ENCODE results near the gene EPN1. TPM values are rescaled to one million over a fixed set of nuclear protein-coding genes. Genes with fewer than 3 reads are reported as not detected.

EPN1 gene
- total and polyA plus RNA-seq, 4 donors: 18.6 to 117 (median 77.8) TPM

DNA sequence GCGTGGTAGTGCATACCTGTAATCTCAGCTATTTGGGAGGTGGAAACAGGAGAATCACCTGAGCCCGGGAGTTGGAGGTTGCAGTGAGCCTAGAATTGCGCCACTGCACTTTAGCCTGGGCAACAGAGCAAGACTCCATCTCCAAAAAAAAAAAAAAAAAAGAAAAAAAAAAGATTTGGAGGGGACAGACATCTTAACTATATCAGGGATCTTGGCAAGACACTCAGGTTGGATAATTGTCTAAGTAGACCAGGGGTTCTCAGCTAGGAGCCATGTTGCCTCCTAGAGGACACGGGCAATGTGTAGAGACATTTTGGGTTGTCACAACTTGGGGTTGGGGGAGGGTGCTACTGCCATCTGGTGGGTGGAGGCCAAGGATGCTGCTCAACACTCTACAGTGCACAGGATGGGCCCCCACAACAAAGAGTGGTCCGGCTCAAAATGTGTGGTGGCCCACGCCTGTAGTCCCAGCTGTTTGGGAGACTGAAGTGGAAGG lies 36.1 kb upstream of the EPN1 start:
- 88% methylated on average over 6 of the region's 6 CpGs for WGBS
- Histone ChIP-seq H3K27me3 (ENCODE audit: control insufficient read depth in 4 of 4, insufficient read depth in 4 of 4, low read length in 3 of 4) (no peaks in the 10 kb centered on the region), H3K9me3 (ENCODE audit: control insufficient read depth in 4 of 4, low read length in 3 of 4) (no peaks in the 10 kb centered on the region), H3K4me1 (ENCODE audit: control insufficient read depth in 4 of 4, insufficient read depth in 4 of 4, low read length in 3 of 4) (peaks cover 25 to 75% (median 54%) of the 10 kb centered on the region in 4 donors), H3K27ac (ENCODE audit: low read depth in 1 of 2, low read length in 2 of 2) (no peak overlapping the region), H3K36me3 (ENCODE audit: control insufficient read depth in 4 of 4, insufficient read depth in 3 of 4, low read depth in 1 of 4, low read length in 3 of 4) (no peaks in the 10 kb centered on the region), H3K4me3 (ENCODE audit: low read depth in 1 of 3, low read length in 3 of 3) (no peak overlapping the region), H3K9ac (ENCODE audit: low read depth in 1 of 2, low read length in 2 of 2) (no peak overlapping the region)
- no peak for DNase-seq (ENCODE audit: low spot score)
- no peak for TF ChIP-seq JUND (IDR thresholded peaks at IDR 0.05)
- TF ChIP-seq, protein P1, sequence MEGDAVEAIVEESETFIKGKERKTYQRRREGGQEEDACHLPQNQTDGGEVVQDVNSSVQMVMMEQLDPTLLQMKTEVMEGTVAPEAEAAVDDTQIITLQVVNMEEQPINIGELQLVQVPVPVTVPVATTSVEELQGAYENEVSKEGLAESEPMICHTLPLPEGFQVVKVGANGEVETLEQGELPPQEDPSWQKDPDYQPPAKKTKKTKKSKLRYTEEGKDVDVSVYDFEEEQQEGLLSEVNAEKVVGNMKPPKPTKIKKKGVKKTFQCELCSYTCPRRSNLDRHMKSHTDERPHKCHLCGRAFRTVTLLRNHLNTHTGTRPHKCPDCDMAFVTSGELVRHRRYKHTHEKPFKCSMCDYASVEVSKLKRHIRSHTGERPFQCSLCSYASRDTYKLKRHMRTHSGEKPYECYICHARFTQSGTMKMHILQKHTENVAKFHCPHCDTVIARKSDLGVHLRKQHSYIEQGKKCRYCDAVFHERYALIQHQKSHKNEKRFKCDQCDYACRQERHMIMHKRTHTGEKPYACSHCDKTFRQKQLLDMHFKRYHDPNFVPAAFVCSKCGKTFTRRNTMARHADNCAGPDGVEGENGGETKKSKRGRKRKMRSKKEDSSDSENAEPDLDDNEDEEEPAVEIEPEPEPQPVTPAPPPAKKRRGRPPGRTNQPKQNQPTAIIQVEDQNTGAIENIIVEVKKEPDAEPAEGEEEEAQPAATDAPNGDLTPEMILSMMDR (IDR thresholded peaks at IDR 0.05; ENCODE audit: low read depth, low read length, missing input control): peak; percentile 10

DNA sequence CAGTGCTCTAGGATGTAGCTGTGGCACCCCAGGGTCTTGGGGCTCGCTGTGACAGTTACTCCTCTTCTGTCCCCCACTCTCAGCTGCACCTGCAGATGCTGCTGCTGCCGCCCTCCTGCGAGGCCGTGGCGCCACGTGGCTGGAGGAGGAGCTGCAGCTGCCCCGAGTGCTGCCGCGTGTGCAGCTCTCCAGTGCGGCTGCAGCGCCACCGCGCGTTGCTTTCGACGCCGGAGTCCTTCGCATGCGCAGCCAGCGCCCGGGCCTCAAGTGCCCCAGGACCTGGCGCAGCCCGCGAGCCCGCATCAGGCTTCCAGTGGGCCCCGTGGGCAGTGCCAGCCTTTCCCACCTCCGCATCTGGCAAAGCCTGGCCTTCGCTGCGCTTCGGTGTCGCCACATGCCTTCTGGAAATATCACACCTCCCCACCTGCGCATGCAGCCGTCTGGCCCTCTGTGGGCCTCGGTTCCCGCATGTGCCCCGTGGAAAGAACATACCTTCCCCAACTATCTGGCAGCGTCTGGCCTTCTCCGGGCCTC lies 34.9 kb upstream of the EPN1 start:
- peaks cover 0 to 3% (median under 1%) of the 10 kb centered on the region in 4 donors for H3K36me3 ChIP-seq (ENCODE audit: control insufficient read depth in 4 of 4, insufficient read depth in 3 of 4, low read depth in 1 of 4, low read length in 3 of 4)
- 25% methylated on average over 38 of the region's 38 CpGs for WGBS
- no peaks in the 10 kb centered on the region for H3K9me3 ChIP-seq (ENCODE audit: control insufficient read depth in 4 of 4, low read length in 3 of 4)
- H3K4me3 ChIP-seq (ENCODE audit: low read depth in 1 of 3, low read length in 3 of 3): peak overlapping the region in 2 of 3 donors; percentile 65 to 86
- peak overlapping the region in 1 of 2 donors; percentile 60 for H3K9ac ChIP-seq (ENCODE audit: low read depth in 1 of 2, low read length in 2 of 2)
- H3K27me3 ChIP-seq (ENCODE audit: control insufficient read depth in 4 of 4, insufficient read depth in 4 of 4, low read length in 3 of 4): no peaks in the 10 kb centered on the region
- H3K27ac ChIP-seq (ENCODE audit: low read depth in 1 of 2, low read length in 2 of 2): peak overlapping the region; percentile 83 to 91
- DNase-seq (ENCODE audit: low spot score): peak; percentile 62
- TF ChIP-seq EGR1 (IDR thresholded peaks at IDR 0.05; ENCODE audit: low read depth in 2 of 2): no peak
- no peak for TF ChIP-seq TAF1 (conservative IDR thresholded peaks at IDR 0.05)
- TF ChIP-seq GABPA (IDR thresholded peaks at IDR 0.05 in 1 of 2, conservative IDR thresholded peaks at IDR 0.05 in 1 of 2): peak in 1 of 2 donors; percentile 14
- TF ChIP-seq, protein P2, sequence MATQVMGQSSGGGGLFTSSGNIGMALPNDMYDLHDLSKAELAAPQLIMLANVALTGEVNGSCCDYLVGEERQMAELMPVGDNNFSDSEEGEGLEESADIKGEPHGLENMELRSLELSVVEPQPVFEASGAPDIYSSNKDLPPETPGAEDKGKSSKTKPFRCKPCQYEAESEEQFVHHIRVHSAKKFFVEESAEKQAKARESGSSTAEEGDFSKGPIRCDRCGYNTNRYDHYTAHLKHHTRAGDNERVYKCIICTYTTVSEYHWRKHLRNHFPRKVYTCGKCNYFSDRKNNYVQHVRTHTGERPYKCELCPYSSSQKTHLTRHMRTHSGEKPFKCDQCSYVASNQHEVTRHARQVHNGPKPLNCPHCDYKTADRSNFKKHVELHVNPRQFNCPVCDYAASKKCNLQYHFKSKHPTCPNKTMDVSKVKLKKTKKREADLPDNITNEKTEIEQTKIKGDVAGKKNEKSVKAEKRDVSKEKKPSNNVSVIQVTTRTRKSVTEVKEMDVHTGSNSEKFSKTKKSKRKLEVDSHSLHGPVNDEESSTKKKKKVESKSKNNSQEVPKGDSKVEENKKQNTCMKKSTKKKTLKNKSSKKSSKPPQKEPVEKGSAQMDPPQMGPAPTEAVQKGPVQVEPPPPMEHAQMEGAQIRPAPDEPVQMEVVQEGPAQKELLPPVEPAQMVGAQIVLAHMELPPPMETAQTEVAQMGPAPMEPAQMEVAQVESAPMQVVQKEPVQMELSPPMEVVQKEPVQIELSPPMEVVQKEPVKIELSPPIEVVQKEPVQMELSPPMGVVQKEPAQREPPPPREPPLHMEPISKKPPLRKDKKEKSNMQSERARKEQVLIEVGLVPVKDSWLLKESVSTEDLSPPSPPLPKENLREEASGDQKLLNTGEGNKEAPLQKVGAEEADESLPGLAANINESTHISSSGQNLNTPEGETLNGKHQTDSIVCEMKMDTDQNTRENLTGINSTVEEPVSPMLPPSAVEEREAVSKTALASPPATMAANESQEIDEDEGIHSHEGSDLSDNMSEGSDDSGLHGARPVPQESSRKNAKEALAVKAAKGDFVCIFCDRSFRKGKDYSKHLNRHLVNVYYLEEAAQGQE (IDR thresholded peaks at IDR 0.05): no peak
- no peak for TF ChIP-seq HNF4G (IDR thresholded peaks at IDR 0.05)
- peak; percentile 12 to 48 for TF ChIP-seq RAD21 (IDR thresholded peaks at IDR 0.05)
- TF ChIP-seq, protein P3, sequence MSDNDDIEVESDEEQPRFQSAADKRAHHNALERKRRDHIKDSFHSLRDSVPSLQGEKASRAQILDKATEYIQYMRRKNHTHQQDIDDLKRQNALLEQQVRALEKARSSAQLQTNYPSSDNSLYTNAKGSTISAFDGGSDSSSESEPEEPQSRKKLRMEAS (IDR thresholded peaks at IDR 0.05): peak; percentile 55
- TF ChIP-seq, protein P1 (IDR thresholded peaks at IDR 0.05; ENCODE audit: low read depth, low read length, missing input control): peak; percentile 36
- peaks cover 28 to 83% (median 63%) of the 10 kb centered on the region in 4 donors for H3K4me1 ChIP-seq (ENCODE audit: control insufficient read depth in 4 of 4, insufficient read depth in 4 of 4, low read length in 3 of 4)

All from liver (tissue), 9 donors.